ENCODE results near the gene DGKB.
"Not testable (repeated sequence)": the region's sequence is repeated elsewhere in the genome, so short reads cannot be mapped to it uniquely, and the experiment has no call there.

The DGKB gene

GRCh38 chr7:14458846-14459245, 443.7 kb downstream of the DGKB start:
- DNase-seq (ENCODE audit: low read depth in 2 of 2), result not testable (repeated sequence)

- DNase-seq (ENCODE audit: low read depth in 2 of 2), result no peak
Measured at GRCh38 chr7:14457568-14458453, 444.7 kb downstream of the DGKB start.

GRCh38 chr7:14449291-14449690, 453.3 kb downstream of the DGKB start:
- DNase-seq (ENCODE audit: low read depth in 2 of 2), result no peak

GRCh38 chr7:14446829-14447228, 455.7 kb downstream of the DGKB start:
- no peak for DNase-seq (ENCODE audit: low read depth in 2 of 2)

- DNase-seq (ENCODE audit: low read depth in 2 of 2), result no peak
Measured at GRCh38 chr7:14446219-14446618, 456.3 kb downstream of the DGKB start.

- DNase-seq (ENCODE audit: low read depth in 2 of 2), result no peak
Measured at GRCh38 chr7:14438366-14438765, 464.2 kb downstream of the DGKB start.

GRCh38 chr7:14436878-14437277, 465.7 kb downstream of the DGKB start:
- no peak for DNase-seq (ENCODE audit: low read depth in 2 of 2)

GRCh38 chr7:14432924-14433323, 469.6 kb downstream of the DGKB start:
- no peak for DNase-seq (ENCODE audit: low read depth in 2 of 2)

GRCh38 chr7:14430926-14431325, 471.6 kb downstream of the DGKB start:
- no peak for DNase-seq (ENCODE audit: low read depth in 2 of 2)

- no peak for DNase-seq (ENCODE audit: low read depth in 2 of 2)
Measured at GRCh38 chr7:14425559-14425958, 477.0 kb downstream of the DGKB start.

- no peak for DNase-seq (ENCODE audit: low read depth in 2 of 2)
Measured at GRCh38 chr7:14424675-14425074, 477.9 kb downstream of the DGKB start.

GRCh38 chr7:14420768-14421167, 481.8 kb downstream of the DGKB start:
- no peak for DNase-seq (ENCODE audit: low read depth in 2 of 2)

GRCh38 chr7:14419531-14419930, 483.0 kb downstream of the DGKB start:
- no peak for DNase-seq (ENCODE audit: low read depth in 2 of 2)

- DNase-seq (ENCODE audit: low read depth in 2 of 2), result no peak
Measured at GRCh38 chr7:14418633-14419032, 483.9 kb downstream of the DGKB start.

GRCh38 chr7:14414274-14414986, 488.1 kb downstream of the DGKB start:
- no peak for DNase-seq (ENCODE audit: low read depth in 2 of 2)

GRCh38 chr7:14407246-14408015, 495.1 kb downstream of the DGKB start:
- DNase-seq (ENCODE audit: low read depth in 2 of 2), result no peak

GRCh38 chr7:14403587-14403986, 499.0 kb downstream of the DGKB start:
- DNase-seq (ENCODE audit: low read depth in 2 of 2), result no peak

- DNase-seq (ENCODE audit: low read depth in 2 of 2), result no peak
Measured at GRCh38 chr7:14400271-14400670, 502.3 kb downstream of the DGKB start.

- no peak for DNase-seq (ENCODE audit: low read depth in 2 of 2)
Measured at GRCh38 chr7:14398526-14398925, 504.0 kb downstream of the DGKB start.

GRCh38 chr7:14395860-14396259, 506.7 kb downstream of the DGKB start:
- no peak for DNase-seq (ENCODE audit: low read depth in 2 of 2)

GRCh38 chr7:14394786-14395185, 507.8 kb downstream of the DGKB start:
- no peak for DNase-seq (ENCODE audit: low read depth in 2 of 2)

GRCh38 chr7:14389595-14389994, 513.0 kb downstream of the DGKB start:
- no peak for DNase-seq (ENCODE audit: low read depth in 2 of 2)
